ENCODE data around the gene PPFIA4.

Gene PPFIA4

DNA sequence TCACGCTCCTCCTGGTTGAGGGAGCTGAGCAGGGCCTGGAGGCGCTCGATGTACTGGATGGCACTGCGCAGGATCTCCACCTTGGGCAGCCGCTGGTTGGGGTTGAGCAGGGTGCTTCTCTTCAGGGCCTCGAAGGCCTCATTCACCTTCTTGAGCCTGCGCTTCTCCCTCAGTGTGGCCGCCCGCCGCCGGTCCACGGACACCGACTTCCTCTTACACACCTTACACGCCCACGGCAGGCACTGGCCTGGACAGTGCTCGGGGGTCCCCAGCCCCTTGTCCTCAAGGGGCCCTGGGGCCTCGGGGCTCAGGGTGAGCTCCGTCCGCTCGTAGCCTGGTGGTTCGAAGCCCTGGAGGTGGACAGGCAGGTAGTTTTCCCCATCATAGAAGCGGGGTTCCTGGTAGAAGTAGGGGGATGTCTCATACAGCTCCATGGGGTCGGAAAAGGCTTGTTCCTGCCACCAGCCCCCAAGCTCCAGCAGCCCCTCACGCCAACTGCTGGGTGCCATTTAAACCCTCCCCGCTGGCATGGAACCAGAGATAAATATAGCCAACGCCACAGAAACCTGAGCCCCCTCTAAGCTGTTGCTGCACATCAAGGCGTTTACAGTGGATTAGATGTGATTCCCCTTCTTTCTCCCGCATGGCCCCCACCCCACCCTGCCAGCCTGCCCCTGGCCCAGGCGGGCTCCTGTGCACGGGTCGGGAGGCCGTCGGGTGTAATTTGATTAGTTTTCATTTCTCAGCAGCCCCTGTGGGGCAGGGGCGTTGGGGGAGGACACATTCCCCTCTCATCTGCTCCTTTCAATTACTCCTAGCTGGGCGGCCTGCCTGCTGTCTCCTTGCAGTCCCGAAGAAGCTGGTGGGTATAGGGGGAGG is 59.5 kb downstream of the PPFIA4 start, which contains the start of gene MYOG:
Gene MYOG (minus strand): TSS at position 485 of the 879 bp plus-strand sequence. CDS start 51 bp downstream, at position 434.
- no peak for DNase-seq

DNA sequence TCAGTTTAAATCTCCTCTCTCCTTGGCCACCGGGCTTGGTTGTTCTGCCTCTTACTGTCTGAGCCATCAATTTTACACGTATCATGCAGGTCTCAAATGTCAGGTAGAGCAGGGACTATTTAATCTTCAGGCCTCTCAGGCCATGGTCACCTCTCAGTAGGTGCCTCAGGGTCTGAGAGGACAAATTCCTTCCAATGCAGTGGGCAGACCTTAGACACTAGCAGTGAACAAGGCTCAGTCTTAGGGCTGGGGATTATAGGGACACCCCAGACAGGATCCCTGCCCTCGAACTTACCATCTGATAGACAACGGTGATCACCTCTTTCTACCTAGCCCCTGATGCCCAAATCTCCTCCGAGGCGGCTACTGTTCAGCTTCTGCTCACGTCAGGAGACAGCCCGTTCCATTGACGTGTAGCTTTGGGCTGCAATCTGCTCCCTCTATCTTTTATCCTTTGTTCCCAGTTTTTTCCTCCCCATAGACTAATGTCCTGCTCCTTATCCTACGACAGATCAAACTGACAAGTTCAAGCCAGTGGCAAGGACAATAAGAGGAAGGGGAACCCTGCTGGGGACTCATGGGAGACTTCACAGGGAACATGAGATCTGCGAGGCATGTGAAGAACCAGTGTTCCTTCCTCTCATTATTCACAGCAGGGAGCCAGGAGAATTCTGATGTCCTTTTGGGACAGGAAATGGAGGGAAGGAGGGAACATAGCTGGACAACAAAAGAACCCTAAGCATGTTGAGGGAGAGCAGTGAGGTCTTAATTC is 60.9 kb downstream of the PPFIA4 start:
- DNase-seq: no peak

DNA sequence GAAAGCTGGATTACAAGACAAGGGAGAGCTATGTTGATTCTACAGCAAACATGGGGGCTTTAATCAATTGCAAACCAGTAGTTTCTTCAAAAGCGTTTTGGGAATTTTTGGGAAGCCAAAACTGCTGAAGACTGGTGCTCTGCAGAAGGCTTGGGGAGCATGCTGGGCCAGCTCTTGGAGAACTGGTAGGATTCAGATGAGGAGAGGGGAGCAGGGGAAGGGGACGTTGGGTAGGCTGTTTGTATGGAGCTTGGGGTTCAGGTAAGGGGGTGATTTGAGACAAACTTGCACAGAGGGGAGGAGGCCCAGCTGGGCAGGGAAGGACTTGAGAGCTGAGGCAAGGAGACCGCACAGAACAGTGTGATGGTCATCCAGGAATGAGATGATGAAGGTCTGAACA is 62.1 kb downstream of the PPFIA4 start:
- DNase-seq: no peak

DNA sequence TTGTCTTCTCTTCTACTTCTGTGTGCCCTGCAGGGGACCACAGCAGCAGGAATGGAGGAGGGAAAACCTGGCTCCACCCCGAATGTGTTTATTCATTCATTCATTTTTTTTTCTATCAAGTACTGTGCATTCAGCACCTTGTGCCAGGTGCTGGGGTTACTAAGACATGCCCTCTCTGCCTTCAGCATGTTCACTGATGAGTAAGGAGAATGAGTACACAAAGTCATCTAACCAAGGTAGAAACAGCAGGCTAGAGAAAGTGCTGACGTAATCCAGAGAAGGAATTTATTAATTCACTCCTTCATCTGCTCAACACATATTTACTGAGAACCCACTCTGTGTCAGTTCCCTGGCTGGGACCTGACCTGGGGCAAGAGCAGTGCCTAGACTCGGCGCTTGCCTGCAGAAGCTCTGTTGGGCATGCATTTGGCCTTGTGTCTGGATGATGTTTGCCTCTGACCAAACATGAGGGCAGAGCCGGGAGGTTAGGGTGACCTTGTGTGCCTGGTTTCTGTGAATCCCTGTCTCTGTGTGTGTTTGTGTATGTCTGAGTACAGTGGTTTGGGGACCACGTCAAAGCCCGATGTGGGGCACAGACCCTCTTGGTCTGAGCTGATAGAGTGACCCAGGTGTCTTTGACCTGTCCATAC is 62.8 kb downstream of the PPFIA4 start:
- DNase-seq: no peak

DNA sequence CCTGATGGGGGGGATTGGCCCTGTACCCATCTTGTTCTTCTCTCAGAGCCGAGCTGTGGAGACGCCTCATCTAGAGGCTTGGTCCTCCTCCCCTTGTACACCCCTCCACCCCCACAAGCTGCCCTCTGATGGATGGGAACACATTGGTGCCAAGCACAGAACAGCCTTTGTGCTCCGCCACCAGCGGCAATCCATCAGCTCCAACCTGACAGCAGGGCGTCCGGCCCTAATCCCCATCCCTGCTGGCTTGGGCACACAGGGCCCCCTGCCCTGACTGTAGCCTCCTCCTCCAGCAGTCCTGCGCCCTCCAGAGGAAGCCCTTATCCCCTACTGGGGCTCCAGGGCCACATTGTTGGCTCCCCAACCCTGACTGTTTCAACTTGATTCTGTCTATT is 63.4 kb downstream of the PPFIA4 start:
- no peak for DNase-seq

DNA sequence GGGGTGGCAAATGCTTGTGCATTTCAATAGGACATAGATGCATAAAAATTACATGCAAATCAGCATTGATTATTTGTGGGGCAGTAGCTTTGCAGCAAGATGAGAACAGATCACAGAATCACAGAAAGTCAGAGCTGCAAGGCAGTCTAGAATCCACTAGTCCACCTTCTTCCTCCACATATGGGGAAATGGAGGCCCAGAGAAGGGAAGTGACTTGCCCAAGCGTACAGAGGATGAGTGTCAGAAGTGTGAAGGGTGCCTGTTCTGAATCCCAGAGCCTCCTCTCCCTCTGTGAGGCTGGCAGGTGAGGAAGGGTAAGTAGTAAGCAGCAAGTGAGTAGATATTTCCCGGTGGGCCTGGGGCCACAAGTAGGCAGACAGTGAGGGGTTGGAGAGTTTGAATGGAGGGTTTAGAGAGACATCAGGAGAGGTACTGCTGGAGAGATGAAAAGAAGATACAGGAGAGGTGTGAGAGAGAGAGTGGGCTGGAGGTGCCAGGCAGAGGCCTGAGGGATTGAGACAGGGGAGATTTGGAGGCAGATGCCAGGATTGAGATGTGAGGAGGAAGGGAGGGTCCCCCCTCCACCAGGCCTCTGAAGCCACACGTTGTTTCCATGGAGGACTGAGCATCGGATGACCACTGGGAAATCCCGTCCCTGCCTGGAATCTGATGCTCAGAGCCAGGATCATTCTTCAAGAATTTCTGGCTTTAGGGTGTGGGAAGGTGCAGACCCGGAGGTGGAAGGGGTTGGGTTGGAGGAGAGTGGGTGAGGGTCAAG is 64.3 kb downstream of the PPFIA4 start:
- no peak for DNase-seq

DNA sequence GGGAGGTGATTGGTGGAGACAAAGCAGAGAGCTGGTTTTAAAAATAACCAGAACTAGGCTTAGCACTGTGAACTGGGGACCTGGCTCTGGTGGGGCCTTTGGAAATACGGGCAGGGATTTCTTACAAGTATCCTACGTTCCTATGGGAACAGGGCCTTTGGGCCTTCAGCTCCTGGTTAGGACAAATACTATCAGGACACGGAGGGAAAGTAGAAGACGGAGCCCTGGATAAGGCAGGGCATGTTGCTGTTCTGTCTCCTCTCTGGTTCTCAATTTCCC is 64.8 kb downstream of the PPFIA4 start:
- DNase-seq: no peak

DNA sequence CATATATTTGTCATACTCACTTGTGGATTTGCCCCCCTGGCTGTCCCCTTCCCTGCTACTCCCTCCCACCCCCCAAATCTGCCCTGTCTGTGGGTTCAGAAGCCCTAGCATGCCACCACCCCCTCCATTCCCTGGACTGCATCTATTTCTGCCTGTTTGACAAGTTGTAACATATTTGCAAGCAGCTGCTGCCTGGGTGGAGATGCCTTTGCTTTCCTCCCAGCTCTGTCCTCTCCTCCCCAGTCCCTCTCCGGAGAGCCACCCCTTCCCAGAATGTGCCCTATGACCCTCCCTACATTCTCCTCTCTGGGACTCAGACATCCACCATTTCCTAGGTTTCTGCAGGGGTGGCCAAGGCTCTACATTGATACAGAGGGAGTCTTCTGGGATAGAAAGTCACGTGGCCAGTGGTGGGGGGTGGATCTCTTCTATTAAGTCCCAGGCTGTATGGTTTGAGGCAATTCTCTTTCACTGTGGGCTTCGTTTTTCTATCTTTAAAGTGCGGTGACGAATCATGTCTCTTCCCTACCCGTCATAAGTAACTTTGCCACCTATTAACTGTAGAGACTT is 65.6 kb downstream of the PPFIA4 start:
- DNase-seq: no peak

DNA sequence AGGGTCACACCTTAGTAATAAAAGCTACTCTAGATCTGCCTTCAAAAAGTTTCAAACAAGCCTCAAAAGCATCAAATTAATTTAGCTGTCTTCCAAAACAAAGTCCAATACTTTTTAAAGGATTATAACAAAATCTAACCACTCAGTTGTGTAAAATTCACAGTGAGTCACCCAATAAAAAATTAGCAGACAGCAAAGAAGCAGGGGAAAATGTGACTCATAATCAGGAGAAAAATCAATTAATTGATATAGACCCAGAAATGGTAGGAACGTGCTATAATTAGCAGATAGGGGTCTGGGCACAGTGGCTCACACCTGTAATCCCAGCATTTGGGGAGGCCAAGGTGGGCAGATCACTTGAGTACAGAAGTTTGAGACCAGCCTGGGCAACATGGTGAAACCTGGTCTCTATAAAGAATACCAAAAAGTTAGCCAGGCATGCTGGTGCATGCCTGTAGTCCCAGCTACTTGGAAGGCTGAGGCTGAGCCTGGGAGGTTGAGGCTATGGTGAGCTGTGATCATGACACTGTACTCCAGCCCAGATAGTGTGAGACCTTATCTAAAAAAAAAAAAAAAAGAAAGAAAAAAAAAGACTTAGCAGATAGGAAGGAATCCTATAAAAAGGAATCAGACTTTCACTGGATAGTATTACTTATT is 67.6 kb downstream of the PPFIA4 start:
- DNase-seq: no peak

DNA sequence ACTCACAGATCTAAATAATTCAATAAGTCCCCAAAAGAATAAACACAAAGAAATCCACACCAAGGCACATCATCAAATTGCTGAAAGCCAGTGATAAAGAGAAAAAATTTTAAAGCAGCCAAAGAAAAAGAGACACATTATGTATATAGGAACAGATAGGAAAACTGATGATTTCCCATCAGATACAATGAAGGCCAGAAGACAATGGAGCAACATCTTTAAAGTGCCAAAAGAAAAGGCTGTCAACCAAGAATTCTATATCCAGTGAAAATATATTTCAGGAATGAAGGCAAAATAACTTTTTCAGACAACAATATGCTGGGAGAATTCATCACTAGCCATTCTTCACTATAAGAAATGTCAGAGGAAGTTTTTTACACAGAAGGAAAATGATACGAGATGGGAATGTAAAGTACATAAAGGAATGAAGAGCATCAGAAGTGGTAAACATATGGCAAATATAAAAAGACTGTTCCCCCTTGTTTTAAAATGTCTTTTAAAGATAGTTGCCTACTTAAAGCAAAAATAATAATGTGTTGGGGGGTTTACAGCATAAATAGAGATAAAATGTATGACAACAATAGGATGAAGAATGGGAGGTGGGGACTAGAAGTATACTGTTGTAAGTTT is 68.9 kb downstream of the PPFIA4 start:
- DNase-seq: no peak

DNA sequence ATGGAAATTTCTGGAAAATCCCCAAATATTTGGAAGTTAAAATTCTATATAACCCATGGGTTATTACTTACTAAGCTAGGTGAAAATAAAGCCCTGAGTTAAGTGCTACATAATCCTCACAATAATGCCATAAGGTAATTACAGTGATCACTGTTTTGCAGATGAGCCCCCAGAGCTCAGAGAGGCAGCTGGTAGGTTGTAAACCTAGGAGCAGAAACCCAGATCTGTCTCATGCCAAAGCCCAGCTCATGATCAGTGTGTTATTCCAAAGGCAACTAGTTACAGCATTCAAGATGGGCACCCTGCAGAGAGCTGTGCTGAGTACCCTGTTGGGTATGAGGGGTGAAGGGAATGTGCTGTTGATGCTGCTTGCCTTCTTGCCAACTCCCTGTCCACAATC is 70.3 kb downstream of the PPFIA4 start:
- DNase-seq: no peak

DNA sequence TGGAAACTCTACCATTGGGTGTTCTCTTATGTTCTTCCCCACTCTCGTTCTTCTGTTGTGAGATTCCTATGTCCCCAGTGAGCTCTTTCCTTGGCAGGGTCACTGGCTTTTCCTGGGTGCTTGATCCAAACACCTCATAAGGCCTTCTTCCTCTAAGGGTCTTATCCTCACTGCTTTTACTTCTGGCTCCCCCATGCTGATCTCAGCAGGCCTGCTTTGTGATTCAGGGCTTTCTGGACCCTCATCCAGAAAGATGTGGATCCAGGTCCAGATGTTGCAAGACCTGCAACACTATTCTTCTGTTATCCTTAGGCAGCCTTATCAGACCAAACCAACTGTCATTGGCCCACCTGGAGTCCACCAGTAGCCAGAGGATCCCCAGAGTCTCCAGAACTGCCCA is 70.7 kb downstream of the PPFIA4 start:
- no peak for DNase-seq

DNA sequence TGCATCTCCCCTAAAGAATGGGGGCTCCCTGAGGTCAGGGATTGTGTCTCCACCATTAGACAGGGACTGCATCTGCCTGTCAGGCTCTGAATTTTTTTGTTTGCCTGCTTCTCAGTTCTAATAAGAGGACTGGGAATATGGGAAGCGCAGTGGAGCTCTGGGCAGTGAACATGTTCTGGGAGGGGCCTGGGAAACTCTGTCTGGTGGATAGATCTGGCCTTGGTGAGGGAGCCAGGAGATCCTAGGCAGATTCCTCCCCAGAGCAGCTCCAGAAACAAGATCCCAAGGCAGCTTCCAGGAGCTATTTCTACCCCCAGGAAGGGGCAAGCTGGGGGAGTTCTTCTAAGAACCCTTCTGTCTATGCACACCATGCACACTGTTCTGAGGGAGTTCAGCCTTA is 72.2 kb downstream of the PPFIA4 start:
- DNase-seq: no peak

DNA sequence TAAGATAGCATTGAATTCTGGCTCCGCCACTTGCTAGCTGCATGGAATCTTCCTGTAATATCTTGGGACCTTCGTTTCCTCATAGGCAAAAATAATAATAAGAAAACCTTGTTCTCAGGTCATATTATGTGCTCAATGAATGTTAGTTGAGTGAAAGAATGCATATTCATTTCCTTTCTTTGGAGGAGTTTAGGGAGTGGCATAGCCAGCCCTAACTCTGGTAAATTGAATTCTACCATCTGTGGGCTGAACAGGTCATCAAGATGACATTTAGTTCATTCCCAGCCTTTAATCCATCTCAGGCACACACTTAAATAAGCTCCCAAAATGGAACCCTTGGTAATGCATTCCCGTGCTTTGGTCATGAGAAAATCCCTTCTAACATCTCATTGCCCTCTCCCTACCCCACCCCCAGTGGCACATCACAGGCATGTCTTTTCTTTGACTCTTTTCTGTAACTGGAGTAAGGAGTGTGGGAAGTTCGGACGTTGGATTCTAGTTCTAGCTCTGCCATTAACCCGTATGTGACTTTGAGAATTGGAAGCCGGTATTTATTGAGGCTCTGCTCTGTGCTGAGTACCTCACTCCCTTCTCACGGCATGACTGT is 72.7 kb downstream of the PPFIA4 start:
- no peak for DNase-seq

DNA sequence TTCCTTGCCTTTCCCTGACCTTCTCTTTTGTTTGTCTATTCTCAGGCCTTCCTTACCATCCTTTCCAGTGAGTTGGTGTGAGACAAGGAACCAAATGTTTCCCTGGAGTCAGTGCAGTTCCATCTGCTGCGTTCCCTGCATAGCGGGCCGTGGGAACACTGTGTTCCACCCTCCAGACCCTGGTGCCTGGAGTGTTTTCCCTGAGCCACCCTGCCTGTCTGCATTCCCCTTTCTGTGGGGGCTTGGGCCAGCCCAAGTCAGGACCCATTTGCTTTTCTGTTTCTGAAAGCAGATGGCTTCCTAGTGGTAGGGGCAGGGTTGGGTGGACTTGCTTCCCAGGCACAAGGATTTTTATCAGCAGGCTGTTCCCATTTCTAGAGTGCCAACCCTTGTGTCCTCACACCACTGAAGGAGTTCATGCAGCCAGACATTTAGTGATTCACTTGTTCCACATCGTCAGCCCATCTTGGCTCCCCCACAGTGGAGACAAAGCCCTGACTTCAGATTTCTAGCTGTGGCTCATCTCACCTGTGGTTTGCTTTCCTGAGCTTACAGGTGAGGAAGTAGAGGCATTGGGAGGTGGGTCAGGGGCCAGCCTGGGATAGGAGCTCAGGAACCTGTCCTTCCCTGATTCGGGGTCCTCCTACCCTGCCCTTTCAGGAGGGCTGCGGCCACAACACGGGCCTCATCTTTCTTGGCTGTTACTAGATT is 73.7 kb downstream of the PPFIA4 start:
- DNase-seq: no peak

DNA sequence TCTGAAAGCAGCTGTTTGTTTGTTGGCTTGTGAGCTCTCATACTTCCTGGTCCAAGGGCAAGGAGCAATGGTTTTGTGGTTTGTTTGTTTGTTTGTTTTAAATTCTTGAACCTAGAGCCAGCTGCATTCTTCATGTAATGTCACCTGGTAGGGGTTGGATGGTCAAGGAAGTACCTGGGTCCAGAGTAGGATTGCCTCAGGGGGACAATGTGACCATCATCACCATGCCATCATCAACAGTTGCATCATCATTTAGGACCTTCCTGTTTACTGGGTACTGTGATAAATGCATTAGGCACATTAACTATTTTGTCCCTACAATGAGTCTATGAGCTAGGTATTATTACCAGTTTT is 74.2 kb downstream of the PPFIA4 start:
- DNase-seq: no peak

DNA sequence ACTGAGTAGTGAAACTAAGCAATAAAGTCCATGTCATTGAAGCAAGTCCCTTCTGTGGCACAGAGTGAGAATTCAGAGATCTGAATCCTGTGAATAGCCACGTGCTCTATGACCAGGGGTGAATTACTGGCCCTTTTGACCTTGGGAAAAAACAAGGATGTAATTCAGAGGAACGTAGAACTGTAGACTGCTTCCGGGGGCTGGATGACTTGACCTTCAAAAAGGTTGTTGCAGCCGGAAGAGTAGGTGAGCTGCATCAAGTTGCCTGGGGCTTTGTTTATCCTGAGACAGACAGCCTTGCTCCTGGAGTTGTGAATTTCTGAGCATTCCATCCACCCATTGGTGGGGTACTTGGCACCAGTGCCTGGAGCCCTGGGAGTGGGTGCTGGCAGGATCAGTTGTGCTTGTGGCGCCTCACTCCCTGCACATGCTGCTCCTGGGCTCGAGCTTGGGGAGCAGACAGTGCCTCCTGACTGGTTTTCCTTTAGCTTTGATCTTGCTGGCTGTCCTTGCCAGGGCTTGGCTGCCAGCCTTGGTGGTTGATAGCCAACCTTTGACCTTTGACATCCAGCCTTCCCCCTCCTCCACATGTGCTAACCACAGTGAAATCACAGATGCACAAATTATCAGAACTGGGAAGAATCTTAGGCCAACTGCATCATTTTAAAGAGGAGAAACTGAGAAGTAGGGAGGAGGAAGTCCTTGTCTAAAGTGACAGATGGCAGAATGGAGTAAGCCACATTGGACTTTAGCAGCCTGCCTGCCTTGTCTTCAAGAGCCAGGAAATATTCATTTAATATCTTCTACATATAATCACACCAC is 75.7 kb downstream of the PPFIA4 start:
- no peak for DNase-seq

DNA sequence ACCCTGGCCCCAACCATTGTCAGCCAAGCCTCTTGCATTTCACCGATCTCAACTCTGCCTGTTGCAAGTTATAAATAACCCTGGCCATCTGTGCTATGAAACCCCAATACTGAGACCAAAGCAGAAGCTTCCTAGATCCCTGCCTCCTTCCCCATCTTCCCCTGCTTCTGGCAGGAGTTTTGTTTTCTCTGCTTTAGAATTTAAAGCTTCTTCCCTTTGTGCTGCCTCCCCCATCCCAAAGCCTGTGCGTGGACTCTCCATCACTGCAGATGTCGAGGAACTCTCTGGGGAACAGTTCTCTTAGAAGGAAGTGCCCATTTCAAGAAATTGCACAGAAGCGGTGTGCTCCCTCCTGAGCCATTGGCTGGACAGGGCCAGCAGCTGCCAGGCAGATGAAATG is 76.9 kb downstream of the PPFIA4 start:
- no peak for DNase-seq

DNA sequence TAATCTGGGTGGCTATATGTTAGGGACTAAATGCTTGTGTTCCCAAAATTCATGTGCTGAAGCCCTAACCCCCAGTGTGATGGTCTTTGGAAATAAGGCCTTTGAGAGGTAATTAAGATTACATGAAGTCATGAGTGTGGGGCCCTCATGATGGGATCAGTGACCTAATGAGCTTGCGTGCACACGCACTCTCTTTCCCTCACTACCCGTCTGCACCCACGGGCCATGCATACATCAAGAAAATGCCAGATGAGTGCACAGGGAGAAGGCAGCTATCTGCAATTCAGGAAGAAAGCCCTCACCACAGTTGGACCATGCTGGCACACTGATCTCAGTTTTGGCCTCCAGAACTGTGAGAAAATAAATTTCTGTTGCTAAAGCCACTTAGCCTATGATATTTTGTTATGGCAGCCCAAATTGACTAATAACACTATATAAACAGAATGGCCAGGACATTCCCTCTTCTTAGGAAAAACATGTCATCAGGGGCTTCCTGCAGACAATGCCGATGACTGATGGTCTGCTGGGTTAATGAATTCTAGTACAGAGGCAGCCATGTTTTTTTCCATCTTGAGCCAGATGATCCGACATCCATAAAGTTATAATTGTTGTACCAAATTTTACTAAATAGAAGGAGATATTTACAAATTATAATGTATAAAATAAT is 77.7 kb downstream of the PPFIA4 start:
- no peak for DNase-seq

Measured in T1000 (cell line).